Endothelial cell of umbilical vein (primary cell): ENCODE results near the gene OPCML.

Experiments
- CTCF ChIP-seq, 2 donors: IDR thresholded peaks; 1 replicate in 1 of 2; 2 replicates in 1 of 2; pipeline ENCODE4 v1.5.1; 2011; ENCODE audit warnings: low read length in 2 of 2, mild to moderate bottlenecking in 2 of 2, moderate library complexity in 2 of 2, control low read depth in 1 of 2, inconsistent platforms in 1 of 2, low read depth in 1 of 2; ENCODE audit not compliant: insufficient read depth in 1 of 2; ENCODE audit errors: extremely low read depth in 1 of 2
- EZH2 ChIP-seq: IDR thresholded peaks from 2 replicates; pipeline ENCODE4 v1.6.1; 2012; ENCODE audit warnings: borderline replicate concordance, low read depth, mild to moderate bottlenecking, moderate library complexity, low read length, inconsistent platforms; ENCODE audit not compliant: severe bottlenecking
- FOS ChIP-seq: IDR thresholded peaks from 2 replicates; pipeline ENCODE4 v1.6.1; 2011; ENCODE audit warnings: mild to moderate bottlenecking, low read length, moderate library complexity, borderline replicate concordance; ENCODE audit not compliant: insufficient read depth
- GATA2 ChIP-seq: IDR thresholded peaks from 2 replicates; pipeline ENCODE4 v1.7.0; 2011; ENCODE audit warnings: low read depth, mild to moderate bottlenecking, moderate library complexity, mixed read lengths, low read length; ENCODE audit not compliant: insufficient read length, insufficient read depth
- MAX ChIP-seq: IDR thresholded peaks from 2 replicates; pipeline ENCODE4 v1.6.1; 2011; ENCODE audit not compliant: insufficient read depth, insufficient read length
- MYC ChIP-seq: IDR thresholded peaks from one replicate; pipeline ENCODE4 v1.6.1; 2011; ENCODE audit warnings: mild to moderate bottlenecking, low read depth, low read length
- POLR2A ChIP-seq: IDR thresholded peaks from 2 replicates; pipeline ENCODE4 v1.6.1; 2012; ENCODE audit warnings: low read depth, mild to moderate bottlenecking, control low read depth, low read length
- POLR2AphosphoS5 ChIP-seq: IDR thresholded peaks from 2 replicates; pipeline ENCODE4 v1.6.1; 2012; ENCODE audit warnings: low read depth, mild to moderate bottlenecking, control low read depth, low read length, moderate library complexity; ENCODE audit not compliant: insufficient read depth

- TF ChIP-seq CTCF (IDR thresholded peaks at IDR 0.05; ENCODE audit: extremely low read depth in 1 of 2, insufficient read depth in 1 of 2, low read depth in 1 of 2, low read length in 2 of 2) (no peak), POLR2AphosphoS5 (no peak), MYC (no peak), MAX (no peak), FOS (no peak), POLR2A (no peak), EZH2 (no peak), GATA2 (no peak)
Observed at GRCh38 chr11:133149698-133150097, 382.6 kb downstream of the OPCML start.
